Measurements from ENCODE around the gene SYT6.

SYT6 gene

GRCh38 chr1:114154146-114154962 is 685 bp upstream of the SYT6 start:
- no peak for DNase-seq

- DNase-seq = no peak
These were observed 985 bp downstream of the SYT6 start for GRCh38 chr1:114152508-114153260.

- DNase-seq = no peak
These were observed 1.6 kb downstream of the SYT6 start for GRCh38 chr1:114152089-114152507.

- no peak for DNase-seq
These were observed 3.7 kb downstream of the SYT6 start for GRCh38 chr1:114150016-114150415.

- DNase-seq = no peak
These were observed 4.5 kb downstream of the SYT6 start for GRCh38 chr1:114149211-114149610.

- DNase-seq = no peak
These were observed 8.0 kb downstream of the SYT6 start for GRCh38 chr1:114145504-114146151.

- DNase-seq = no peak
These were observed 9.7 kb downstream of the SYT6 start for GRCh38 chr1:114144016-114144415.

- DNase-seq = no peak
These were observed 14.1 kb downstream of the SYT6 start for GRCh38 chr1:114139540-114139939.

- DNase-seq = no peak
These were observed 16.2 kb downstream of the SYT6 start for GRCh38 chr1:114137497-114137896.

- DNase-seq = no peak
These were observed 17.9 kb downstream of the SYT6 start for GRCh38 chr1:114135786-114136185.

GRCh38 chr1:114134518-114134917 is 19.2 kb downstream of the SYT6 start:
- no peak for DNase-seq

- DNase-seq = no peak
These were observed 20.5 kb downstream of the SYT6 start for GRCh38 chr1:114133129-114133528.

GRCh38 chr1:114131526-114132220 is 22.0 kb downstream of the SYT6 start:
- DNase-seq = no peak

GRCh38 chr1:114130846-114131525 is 22.7 kb downstream of the SYT6 start:
- DNase-seq = no peak

- DNase-seq = no peak
These were observed 23.5 kb downstream of the SYT6 start for GRCh38 chr1:114130213-114130612.

- DNase-seq = no peak
These were observed 25.4 kb downstream of the SYT6 start for GRCh38 chr1:114128293-114128692.

GRCh38 chr1:114126261-114127095 is 27.2 kb downstream of the SYT6 start:
- DNase-seq = no peak

- DNase-seq = no peak
These were observed 29.0 kb downstream of the SYT6 start for GRCh38 chr1:114124644-114125043.

GRCh38 chr1:114122941-114123618 is 30.6 kb downstream of the SYT6 start:
- DNase-seq = no peak

GRCh38 chr1:114118351-114118990 is 35.2 kb downstream of the SYT6 start:
- DNase-seq = no peak
